HG02798 (cell line): ENCODE measurements around the gene CACNA2D3.

Source experiments
- ATAC-seq: cut with Tn5 transposase; IDR thresholded peaks from one replicate; pipeline ENCODE4 v1.9.1; 2021; ENCODE audit warnings: mild to moderate bottlenecking; ENCODE audit not compliant: unreplicated experiment, poor library complexity

CACNA2D3 gene

GRCh38 chr3:54206874-54207273, 84.5 kb downstream of the CACNA2D3 start:
- no peak for ATAC-seq

- ATAC-seq, result no peak
Observed at GRCh38 chr3:54211097-54211496, 88.7 kb downstream of the CACNA2D3 start.

GRCh38 chr3:54212723-54213122, 90.4 kb downstream of the CACNA2D3 start:
- ATAC-seq, result no peak

GRCh38 chr3:54213907-54214306, 91.6 kb downstream of the CACNA2D3 start:
- no peak for ATAC-seq

- no peak for ATAC-seq
Observed at GRCh38 chr3:54214845-54215244, 92.5 kb downstream of the CACNA2D3 start.

GRCh38 chr3:54215521-54215920, 93.2 kb downstream of the CACNA2D3 start:
- ATAC-seq, result no peak

GRCh38 chr3:54217828-54218227, 95.5 kb downstream of the CACNA2D3 start:
- no peak for ATAC-seq

GRCh38 chr3:54222316-54222715, 100.0 kb downstream of the CACNA2D3 start:
- ATAC-seq, result no peak

GRCh38 chr3:54223063-54223462, 100.7 kb downstream of the CACNA2D3 start:
- no peak for ATAC-seq

- ATAC-seq, result no peak
Observed at GRCh38 chr3:54225841-54226528, 103.6 kb downstream of the CACNA2D3 start.

GRCh38 chr3:54228806-54229205, 106.5 kb downstream of the CACNA2D3 start:
- ATAC-seq, result no peak

- ATAC-seq, result no peak
Observed at GRCh38 chr3:54232618-54233017, 110.3 kb downstream of the CACNA2D3 start.

GRCh38 chr3:54235998-54236397, 113.6 kb downstream of the CACNA2D3 start:
- ATAC-seq, result no peak

- ATAC-seq, result no peak
Observed at GRCh38 chr3:54237109-54237508, 114.8 kb downstream of the CACNA2D3 start.

GRCh38 chr3:54237788-54238502, 115.6 kb downstream of the CACNA2D3 start:
- ATAC-seq, result no peak

- ATAC-seq, result no peak
Observed at GRCh38 chr3:54240309-54240708, 118.0 kb downstream of the CACNA2D3 start.

GRCh38 chr3:54243056-54243931, 120.9 kb downstream of the CACNA2D3 start:
- peak; percentile 34 for ATAC-seq

GRCh38 chr3:54243960-54244682, 121.8 kb downstream of the CACNA2D3 start:
- no peak for ATAC-seq

GRCh38 chr3:54251705-54252104, 129.4 kb downstream of the CACNA2D3 start:
- ATAC-seq, result no peak

- no peak for ATAC-seq
Observed at GRCh38 chr3:54257125-54257720, 134.9 kb downstream of the CACNA2D3 start.
